ENCODE measurements around the gene ATG2A.
A peak's percentile ranks its signal among the peaks of the same experiment; 100 is the strongest.
"Not testable (repeated sequence)": the region's sequence is repeated elsewhere in the genome, so short reads cannot be mapped to it uniquely, and the experiment has no call there.

The ATG2A gene

GRCh38 chr11:64851831-64852351 is 65.1 kb downstream of the ATG2A start:
- no peak for DNase-seq

DNA sequence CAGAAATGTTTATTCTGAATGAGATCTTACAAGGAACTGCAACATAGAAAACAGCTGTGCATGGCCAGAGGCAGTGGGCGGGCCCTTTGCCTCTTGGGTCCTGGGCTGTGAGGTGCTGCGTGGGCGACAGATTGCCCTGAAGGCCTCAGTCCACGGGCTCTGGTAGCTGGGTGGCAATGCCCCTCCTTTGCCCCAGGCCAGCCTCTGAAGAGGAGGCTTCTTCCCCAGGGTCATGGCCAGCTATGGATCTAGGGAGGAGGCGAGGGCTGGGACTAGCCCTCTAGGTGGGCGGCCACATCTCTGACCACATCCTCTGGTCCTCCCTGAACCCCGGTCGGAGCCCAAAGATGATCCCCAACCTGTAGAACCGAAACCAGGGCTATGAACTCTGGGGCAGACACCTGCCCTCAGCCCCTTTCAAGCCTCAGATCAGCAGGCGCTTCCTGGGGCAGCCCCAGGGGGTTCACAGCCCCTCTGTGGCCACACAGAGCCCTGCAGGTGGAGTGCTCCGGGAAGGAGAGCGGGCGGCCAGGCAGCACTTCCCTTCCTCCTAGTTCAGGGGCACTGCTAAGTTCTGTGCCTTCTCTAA is 65.9 kb downstream of the ATG2A start:
- peak; percentile 54 for DNase-seq

DNA sequence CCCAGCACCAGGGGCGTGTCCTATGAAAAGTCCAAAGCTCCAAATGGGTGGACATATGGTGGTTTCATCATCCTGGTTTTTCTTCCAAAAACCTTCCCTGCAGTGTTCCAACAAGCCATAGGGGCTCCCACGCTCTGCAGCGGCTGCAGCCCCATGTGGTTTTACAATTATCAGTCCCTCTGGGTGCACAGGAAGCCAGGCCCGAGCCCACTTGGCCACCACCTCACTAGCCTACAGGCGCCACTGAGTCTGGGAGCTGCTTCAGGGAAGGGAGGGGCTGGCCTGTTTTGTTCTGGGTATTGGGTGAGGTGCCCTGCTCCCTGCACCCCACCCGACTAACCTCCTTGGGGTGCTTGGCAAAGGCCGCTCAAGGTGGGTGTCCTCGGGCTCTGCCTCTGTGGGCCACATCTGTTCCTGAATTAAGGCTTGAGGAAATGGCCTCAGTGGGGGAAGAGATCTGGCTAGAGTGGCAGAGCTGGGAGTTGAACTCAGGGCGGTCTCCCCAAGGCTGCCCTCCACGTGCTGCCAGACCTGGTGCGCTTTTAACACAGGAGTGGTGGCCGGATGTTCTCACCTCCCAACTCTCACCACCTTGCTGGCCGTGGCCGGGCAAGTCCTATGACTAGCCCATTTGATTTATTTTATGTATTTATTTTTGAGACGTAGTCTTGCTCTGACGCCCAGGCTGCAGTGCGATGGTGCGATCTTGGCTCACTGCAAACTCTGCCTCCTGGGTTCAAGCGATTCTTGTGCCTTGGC is 67.2 kb downstream of the ATG2A start:
- no peak for DNase-seq

- peak; percentile 32 for DNase-seq
Observed at GRCh38 chr11:64848826-64849597, 68.0 kb downstream of the ATG2A start.

- DNase-seq = no peak
Observed at GRCh38 chr11:64848214-64848825, 68.7 kb downstream of the ATG2A start.

DNA sequence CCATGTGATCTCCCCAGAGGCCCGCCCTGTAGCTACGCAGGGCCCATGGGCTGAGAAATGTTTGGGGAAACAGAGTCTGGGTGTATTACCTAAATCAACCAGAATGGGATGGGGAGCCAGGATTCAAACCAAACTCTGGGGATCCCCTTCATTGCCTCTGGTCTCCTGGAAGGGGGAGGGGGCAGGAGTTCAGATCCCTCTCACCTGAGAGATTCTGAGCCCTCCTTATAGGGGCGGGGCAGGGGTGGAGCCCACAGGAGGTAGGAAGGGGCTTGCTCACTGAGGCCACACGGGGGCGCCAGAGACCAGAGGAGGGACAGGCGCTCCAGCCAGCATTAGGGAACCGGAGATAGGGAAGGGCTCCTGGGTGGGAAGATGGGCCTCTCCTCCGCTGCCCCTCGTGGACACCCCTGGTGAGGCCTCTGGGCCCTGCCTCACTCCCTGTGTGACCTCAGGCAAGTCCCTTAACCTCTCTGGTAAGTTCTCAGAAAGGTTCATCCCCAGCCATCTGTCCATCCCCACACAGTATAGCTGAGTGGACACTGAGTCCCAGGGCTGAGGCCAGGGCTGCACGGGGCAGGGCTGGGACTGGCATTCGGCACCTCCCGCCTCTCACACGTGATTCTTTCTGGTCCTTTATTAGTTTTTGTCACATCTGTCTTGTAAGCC is 69.9 kb downstream of the ATG2A start:
- DNase-seq = peak; percentile 93

GRCh38 chr11:64845776-64846129 is 71.3 kb downstream of the ATG2A start:
- not testable (repeated sequence) for DNase-seq

DNA sequence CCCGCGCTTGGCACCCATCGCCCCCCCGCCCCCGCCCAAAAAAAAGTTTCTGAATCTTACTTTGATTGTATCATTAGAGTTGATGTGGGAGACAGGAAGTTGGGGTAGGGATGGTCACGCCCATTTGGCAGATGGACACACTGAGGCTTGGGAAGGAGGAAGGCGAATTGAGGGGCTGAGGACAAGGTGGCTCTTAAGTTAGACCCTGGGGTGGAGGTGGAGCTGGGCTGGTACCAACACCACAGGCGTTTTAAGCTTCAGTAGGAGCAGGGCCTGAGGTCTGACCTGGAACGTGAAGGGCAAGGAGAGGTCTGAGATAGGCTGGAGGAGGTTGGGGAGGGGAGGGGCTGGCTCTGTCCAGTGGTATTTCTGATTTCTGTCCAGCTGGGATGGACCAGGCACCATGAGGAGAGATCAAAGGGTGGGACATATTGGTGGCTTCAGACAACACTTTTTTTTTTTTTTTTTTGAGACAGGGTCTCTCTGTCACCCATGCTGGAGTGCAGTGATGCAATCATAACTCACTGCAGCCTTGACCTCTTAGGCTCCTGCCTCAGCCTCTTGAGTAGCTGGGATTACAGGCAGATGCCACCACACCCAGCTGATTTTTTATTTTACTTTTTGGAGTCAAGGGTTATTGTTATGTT is 71.8 kb downstream of the ATG2A start:
- DNase-seq = no peak

Data from activated naive CD4-positive, alpha-beta T cell treated with anti-CD3 and anti-CD28 coated beads, Interleukin-2, amount 50 U/mL, for 16 hours (primary cell).